ENCODE results near the gene HIC1. TPM values are rescaled to one million over a fixed set of nuclear protein-coding genes. Genes with fewer than 3 reads are reported as not detected.
"Not testable (repeated sequence)": the region's sequence is repeated elsewhere in the genome, so short reads cannot be mapped to it uniquely, and the experiment has no call there.

Gene HIC1
- 15.9 TPM for polyA plus RNA-seq
- long read RNA-seq, donor 1, partial matches to known transcripts = 0 of 6 reads
- long read RNA-seq, donor 1, other reads (novel, unspliced or antisense) = 0 of 6 reads
- long read RNA-seq, donor 2, transcript HIC1-206 (1 exons, 725 nt) = minor isoform, 6 of 21 reads
- long read RNA-seq, donor 2, transcript HIC1-205 (2 exons, 1,134 nt) = major isoform, 15 of 21 reads
- long read RNA-seq, donor 2, partial matches to known transcripts = 0 of 21 reads
- long read RNA-seq, donor 2, other reads (novel, unspliced or antisense) = 0 of 21 reads
- long read RNA-seq, donor 3 = 0 reads
- long read RNA-seq, donor 4, partial matches to known transcripts = 0 of 1 reads
- long read RNA-seq, donor 4, other reads (novel, unspliced or antisense) = 0 of 1 reads
- long read RNA-seq, donor 5, transcript HIC1-205 (2 exons, 1,134 nt) = major isoform, 9 of 14 reads
- long read RNA-seq, donor 5, partial matches to known transcripts = 0 of 14 reads
- long read RNA-seq, donor 5, other reads (novel, unspliced or antisense) = 0 of 14 reads
- long read RNA-seq, donor 6, transcript HIC1-205 (2 exons, 1,134 nt) = major isoform, 12 of 14 reads
- long read RNA-seq, donor 6, partial matches to known transcripts = 0 of 14 reads
- long read RNA-seq, donor 6, other reads (novel, unspliced or antisense) = 0 of 14 reads
- long read RNA-seq, donor 7, transcript HIC1-205 (2 exons, 1,134 nt) = major isoform, 10 of 21 reads
- long read RNA-seq, donor 7, partial matches to known transcripts = 7 of 21 reads
- long read RNA-seq, donor 7, other reads (novel, unspliced or antisense) = 0 of 21 reads
- long read RNA-seq, donor 8, transcript HIC1-205 (2 exons, 1,134 nt) = major isoform, 11 of 14 reads
- long read RNA-seq, donor 8, partial matches to known transcripts = 0 of 14 reads
- long read RNA-seq, donor 8, other reads (novel, unspliced or antisense) = 0 of 14 reads
- long read RNA-seq, donor 9, transcript HIC1-205 (2 exons, 1,134 nt) = major isoform, 6 of 6 reads
- long read RNA-seq, donor 9, partial matches to known transcripts = 0 of 6 reads
- long read RNA-seq, donor 9, other reads (novel, unspliced or antisense) = 0 of 6 reads
- long read RNA-seq, donor 10, transcript HIC1-205 (2 exons, 1,134 nt) = major isoform, 6 of 6 reads
- long read RNA-seq, donor 10, partial matches to known transcripts = 0 of 6 reads
- long read RNA-seq, donor 10, other reads (novel, unspliced or antisense) = 0 of 6 reads
- long read RNA-seq, donor 11, transcript HIC1-205 (2 exons, 1,134 nt) = major isoform, 6 of 9 reads
- long read RNA-seq, donor 11, partial matches to known transcripts = 0 of 9 reads
- long read RNA-seq, donor 11, other reads (novel, unspliced or antisense) = 0 of 9 reads

- Histone ChIP-seq H3K4me3 (ENCODE audit: low read length) (peak within 1 kb of the TSS; percentile 36), H3K9me3 (ENCODE audit: control insufficient read depth, low read depth, low read length) (peaks cover 10% of the 10 kb centered on the region), H3K36me3 (ENCODE audit: control insufficient read depth, insufficient read depth, low read length) (peaks cover 7% of the 10 kb centered on the region), H3K4me1 (ENCODE audit: control insufficient read depth, insufficient read depth, low read length) (peaks cover 18% of the 10 kb centered on the region), H3K27ac (ENCODE audit: low read length) (peak within 1 kb of the TSS; percentile 62), H3K27me3 (ENCODE audit: control insufficient read depth, insufficient read depth, low read length) (peaks cover 68% of the 10 kb centered on the region)
- WGBS (ENCODE audit: insufficient coverage, low lambda C conversion rate) = no CpG with 5 or more reads among the region's 72 CpGs
- DNase-seq = peak in 1 of 2 donors; percentile 73
Observed at GRCh38 chr17:2054512-2055291, at the start of gene HIC1. Gene HIC1 (plus strand): TSS chr17:2055103. CDS start chr17:2056691, 1,588 bp downstream.

- Histone ChIP-seq H3K36me3 (ENCODE audit: control insufficient read depth, insufficient read depth, low read length) (peaks cover 4% of the 10 kb centered on the region), H3K9me3 (ENCODE audit: control insufficient read depth, low read depth, low read length) (no peaks in the 10 kb centered on the region), H3K27ac (ENCODE audit: low read length) (peak overlapping the region; percentile 26), H3K4me3 (ENCODE audit: low read length) (no peak overlapping the region), H3K27me3 (ENCODE audit: control insufficient read depth, insufficient read depth, low read length) (no peaks in the 10 kb centered on the region), H3K4me1 (ENCODE audit: control insufficient read depth, insufficient read depth, low read length) (peaks cover 7% of the 10 kb centered on the region)
- 93% methylated on average over 3 of the region's 15 CpGs for WGBS (ENCODE audit: insufficient coverage, low lambda C conversion rate)
- DNase-seq = peak in 1 of 2 donors; percentile 68
Observed at GRCh38 chr17:2008332-2009126, 46.4 kb upstream of the HIC1 start.

- no CpG with 5 or more reads among the region's 10 CpGs for WGBS (ENCODE audit: insufficient coverage, low lambda C conversion rate)
- no peak overlapping the region for H3K4me3 ChIP-seq (ENCODE audit: low read length)
Observed at GRCh38 chr17:2009737-2010136, 45.2 kb upstream of the HIC1 start.

GRCh38 chr17:2011411-2012371 is 43.2 kb upstream of the HIC1 start:
- H3K4me1 ChIP-seq (ENCODE audit: control insufficient read depth, insufficient read depth, low read length) = peaks cover 7% of the 10 kb centered on the region
- H3K36me3 ChIP-seq (ENCODE audit: control insufficient read depth, insufficient read depth, low read length) = no peaks in the 10 kb centered on the region
- DNase-seq = no peak
- no CpG with 5 or more reads among the region's 24 CpGs for WGBS (ENCODE audit: insufficient coverage, low lambda C conversion rate)
- H3K27me3 ChIP-seq (ENCODE audit: control insufficient read depth, insufficient read depth, low read length) = peaks cover 14% of the 10 kb centered on the region
- H3K27ac ChIP-seq (ENCODE audit: low read length) = no peak overlapping the region
- no peak overlapping the region for H3K4me3 ChIP-seq (ENCODE audit: low read length)
- peaks cover 4% of the 10 kb centered on the region for H3K9me3 ChIP-seq (ENCODE audit: control insufficient read depth, low read depth, low read length)

More at GRCh38 chr17:2009737-2010136, 45.2 kb upstream of the HIC1 start:
- H3K4me1 ChIP-seq (ENCODE audit: control insufficient read depth, insufficient read depth, low read length) = peaks cover 7% of the 10 kb centered on the region
- no peak overlapping the region for H3K27ac ChIP-seq (ENCODE audit: low read length)
- DNase-seq = no peak
- peaks cover under 1% of the 10 kb centered on the region for H3K27me3 ChIP-seq (ENCODE audit: control insufficient read depth, insufficient read depth, low read length)
- no peaks in the 10 kb centered on the region for H3K9me3 ChIP-seq (ENCODE audit: control insufficient read depth, low read depth, low read length)
- H3K36me3 ChIP-seq (ENCODE audit: control insufficient read depth, insufficient read depth, low read length) = peaks cover 2% of the 10 kb centered on the region

GRCh38 chr17:2012499-2012898 is 42.4 kb upstream of the HIC1 start:
- H3K4me3 ChIP-seq (ENCODE audit: low read length) = no peak overlapping the region
- peaks cover 7% of the 10 kb centered on the region for H3K4me1 ChIP-seq (ENCODE audit: control insufficient read depth, insufficient read depth, low read length)
- peaks cover 4% of the 10 kb centered on the region for H3K9me3 ChIP-seq (ENCODE audit: control insufficient read depth, low read depth, low read length)
- peaks cover 22% of the 10 kb centered on the region for H3K27me3 ChIP-seq (ENCODE audit: control insufficient read depth, insufficient read depth, low read length)
- no peak for DNase-seq
- no peaks in the 10 kb centered on the region for H3K36me3 ChIP-seq (ENCODE audit: control insufficient read depth, insufficient read depth, low read length)
- H3K27ac ChIP-seq (ENCODE audit: low read length) = no peak overlapping the region
- 78% methylated on average over 1 of the region's 4 CpGs for whole genome bisulfite sequencing (ENCODE audit: insufficient coverage, low lambda C conversion rate)

- not testable (repeated sequence) for H3K9me3 ChIP-seq (ENCODE audit: control insufficient read depth, low read depth, low read length); DNase-seq; H3K4me3 ChIP-seq (ENCODE audit: low read length); H3K36me3 ChIP-seq (ENCODE audit: control insufficient read depth, insufficient read depth, low read length); H3K27ac ChIP-seq (ENCODE audit: low read length); H3K4me1 ChIP-seq (ENCODE audit: control insufficient read depth, insufficient read depth, low read length)
- H3K27me3 ChIP-seq (ENCODE audit: control insufficient read depth, insufficient read depth, low read length) = peaks cover 30% of the 10 kb centered on the region
- WGBS (ENCODE audit: insufficient coverage, low lambda C conversion rate) = no CpG with 5 or more reads among the region's 6 CpGs
Observed at GRCh38 chr17:2013220-2013993, 41.5 kb upstream of the HIC1 start.

- H3K36me3 ChIP-seq (ENCODE audit: control insufficient read depth, insufficient read depth, low read length) = no peaks in the 10 kb centered on the region
- H3K27me3 ChIP-seq (ENCODE audit: control insufficient read depth, insufficient read depth, low read length) = peaks cover 36% of the 10 kb centered on the region
- H3K4me3 ChIP-seq (ENCODE audit: low read length) = no peak overlapping the region
- no peak for DNase-seq
- no CpG with 5 or more reads among the region's 1 CpG for WGBS (ENCODE audit: insufficient coverage, low lambda C conversion rate)
- peaks cover 5% of the 10 kb centered on the region for H3K4me1 ChIP-seq (ENCODE audit: control insufficient read depth, insufficient read depth, low read length)
- peaks cover 4% of the 10 kb centered on the region for H3K9me3 ChIP-seq (ENCODE audit: control insufficient read depth, low read depth, low read length)
- H3K27ac ChIP-seq (ENCODE audit: low read length) = no peak overlapping the region
Observed at GRCh38 chr17:2013994-2014317, 40.9 kb upstream of the HIC1 start.

GRCh38 chr17:2015314-2015713 is 39.6 kb upstream of the HIC1 start:
- Histone ChIP-seq H3K4me3 (ENCODE audit: low read length) (no peak overlapping the region), H3K4me1 (ENCODE audit: control insufficient read depth, insufficient read depth, low read length) (peaks cover 4% of the 10 kb centered on the region), H3K27ac (ENCODE audit: low read length) (no peak overlapping the region), H3K27me3 (ENCODE audit: control insufficient read depth, insufficient read depth, low read length) (peaks cover 48% of the 10 kb centered on the region), H3K36me3 (ENCODE audit: control insufficient read depth, insufficient read depth, low read length) (no peaks in the 10 kb centered on the region), H3K9me3 (ENCODE audit: control insufficient read depth, low read depth, low read length) (peaks cover 4% of the 10 kb centered on the region)
- WGBS (ENCODE audit: insufficient coverage, low lambda C conversion rate) = no CpG with 5 or more reads among the region's 14 CpGs
- DNase-seq = no peak
